EL (cell line): ENCODE measurements around the gene COX8A.
A peak's percentile ranks its signal among the peaks of the same experiment; 100 is the strongest.

Experiments used
- DNase-seq: peaks from one replicate; pipeline ENCODE4 v3.0.0-alpha.2; 2016

COX8A gene

GRCh38 chr11:64004590-64004984 lies 30.2 kb downstream of the COX8A start:
- no peak for DNase-seq

GRCh38 chr11:64005691-64006090 lies 31.3 kb downstream of the COX8A start:
- DNase-seq = no peak

- DNase-seq = no peak
These were observed 32.0 kb downstream of the COX8A start for GRCh38 chr11:64006398-64006797.

- peak; percentile 70 for DNase-seq
These were observed 32.8 kb downstream of the COX8A start for GRCh38 chr11:64007160-64007628.

GRCh38 chr11:64007629-64008282 lies 33.3 kb downstream of the COX8A start:
- DNase-seq = peak; percentile 46

GRCh38 chr11:64008283-64008913 lies 34.0 kb downstream of the COX8A start:
- DNase-seq = no peak

- no peak for DNase-seq
These were observed 34.7 kb downstream of the COX8A start for GRCh38 chr11:64008914-64009633.

- no peak for DNase-seq
These were observed 35.3 kb downstream of the COX8A start for GRCh38 chr11:64009710-64010109.

GRCh38 chr11:64010783-64011182 lies 36.4 kb downstream of the COX8A start:
- no peak for DNase-seq

- no peak for DNase-seq
These were observed 37.0 kb downstream of the COX8A start for GRCh38 chr11:64011371-64011770.

GRCh38 chr11:64013141-64013896 lies 38.9 kb downstream of the COX8A start:
- no peak for DNase-seq

GRCh38 chr11:64014356-64014755 lies 39.9 kb downstream of the COX8A start:
- DNase-seq = no peak

- DNase-seq = no peak
These were observed 41.1 kb downstream of the COX8A start for GRCh38 chr11:64015510-64015909.

GRCh38 chr11:64015935-64016845 lies 41.8 kb downstream of the COX8A start:
- no peak for DNase-seq

GRCh38 chr11:64017945-64018224 lies 43.5 kb downstream of the COX8A start:
- no peak for DNase-seq

GRCh38 chr11:64018310-64018709 lies 43.9 kb downstream of the COX8A start:
- no peak for DNase-seq

- no peak for DNase-seq
These were observed 45.0 kb downstream of the COX8A start for GRCh38 chr11:64019106-64020037.

GRCh38 chr11:64020976-64021756 lies 46.7 kb downstream of the COX8A start:
- DNase-seq = no peak

GRCh38 chr11:64021757-64022093 lies 47.3 kb downstream of the COX8A start:
- DNase-seq = no peak

GRCh38 chr11:64022125-64022784 lies 47.8 kb downstream of the COX8A start:
- DNase-seq = no peak
